Liver (tissue), 9 donors: ENCODE results near the gene C1orf50. TPM values are rescaled to one million over a fixed set of nuclear protein-coding genes. Genes with fewer than 3 reads are reported as not detected.

Experiments
- DNase-seq: peaks from one replicate; pipeline ENCODE4 v3.0.0-alpha.2; 2017; ENCODE audit warnings: low spot score
- H3K27ac ChIP-seq, 2 donors: one replicate each; pipeline ENCODE4 v1.7.0; 2013; ENCODE audit warnings: inconsistent platforms in 2 of 2, low read length in 2 of 2, control low read depth in 1 of 2, low read depth in 1 of 2, mild to moderate bottlenecking in 1 of 2
- H3K27me3 ChIP-seq, 4 donors: one replicate each; pipeline versions ENCODE4 v1.6.1 to v1.7.0; 2013; ENCODE audit warnings: low read length in 3 of 4, inconsistent platforms in 1 of 4, mild to moderate bottlenecking in 1 of 4, moderate library complexity in 1 of 4; ENCODE audit not compliant: control insufficient read depth in 4 of 4, insufficient read depth in 4 of 4
- H3K36me3 ChIP-seq, 4 donors: one replicate each; pipeline versions ENCODE4 v1.6.1 to v1.7.0; 2013; ENCODE audit warnings: low read length in 3 of 4, mild to moderate bottlenecking in 3 of 4, low read depth in 1 of 4, moderate library complexity in 1 of 4; ENCODE audit not compliant: control insufficient read depth in 4 of 4, insufficient read depth in 3 of 4
- H3K4me1 ChIP-seq, 4 donors: one replicate each; pipeline versions ENCODE4 v1.6.1 to v1.7.0; 2013; ENCODE audit warnings: low read length in 3 of 4, mild to moderate bottlenecking in 3 of 4, moderate library complexity in 1 of 4; ENCODE audit not compliant: control insufficient read depth in 4 of 4, insufficient read depth in 4 of 4
- H3K4me3 ChIP-seq, 3 donors: one replicate each; pipeline versions ENCODE4 v1.6.1 to v1.7.0; 2013; ENCODE audit warnings: low read length in 3 of 3, control low read depth in 1 of 3, low read depth in 1 of 3, mild to moderate bottlenecking in 1 of 3
- H3K9ac ChIP-seq, 2 donors: one replicate each; pipeline ENCODE4 v1.7.0; 2013; ENCODE audit warnings: low read length in 2 of 2, mild to moderate bottlenecking in 2 of 2, moderate library complexity in 2 of 2, control low read depth in 1 of 2, low read depth in 1 of 2
- H3K9me3 ChIP-seq, 4 donors: one replicate each; pipeline versions ENCODE4 v1.6.1 to v1.7.0; 2013; ENCODE audit warnings: low read length in 3 of 4; ENCODE audit not compliant: control insufficient read depth in 4 of 4
- CTCF ChIP-seq: fragments of 150-350 bp; IDR thresholded peaks from 2 replicates; pipeline ENCODE4 v1.5.1; 2017; ENCODE audit warnings: improper control_type of control experiment, low read depth, low read length; ENCODE audit not compliant: missing input control
- EGR1 ChIP-seq, 2 donors: IDR thresholded peaks; 2 replicates each; pipeline ENCODE4 v1.6.1; 2016 to 2018; ENCODE audit warnings: antibody characterized with exemption in 2 of 2, low read depth in 2 of 2
- GABPA ChIP-seq, 2 donors: IDR thresholded peaks in 1 of 2; conservative IDR thresholded peaks in 1 of 2; 2 replicates each; pipeline ENCODE4 v1.6.1; 2016; ENCODE audit warnings: antibody characterized with exemption in 2 of 2, mild to moderate bottlenecking in 1 of 2, moderate library complexity in 1 of 2
- HNF4A ChIP-seq, 2 donors: conservative IDR thresholded peaks; 2 replicates each; pipeline ENCODE4 v1.6.1; 2016; ENCODE audit warnings: antibody characterized with exemption in 2 of 2, mild to moderate bottlenecking in 2 of 2
- HNF4G ChIP-seq: IDR thresholded peaks from 2 replicates; pipeline ENCODE4 v1.6.1; 2016; ENCODE audit warnings: antibody characterized with exemption
- NR2F2 ChIP-seq: IDR thresholded peaks from 2 replicates; pipeline ENCODE4 v1.6.1; 2016; ENCODE audit warnings: antibody characterized with exemption
- RAD21 ChIP-seq, 2 donors: IDR thresholded peaks; 2 replicates each; pipeline ENCODE4 v1.6.1; 2016; ENCODE audit warnings: antibody characterized with exemption in 2 of 2, mild to moderate bottlenecking in 2 of 2
- RXRA ChIP-seq, 2 donors: IDR thresholded peaks; 2 replicates each; pipeline ENCODE4 v1.6.1; 2017 to 2018; ENCODE audit warnings: antibody characterized with exemption in 2 of 2, mild to moderate bottlenecking in 1 of 2
- SP1 ChIP-seq: IDR thresholded peaks from 2 replicates; pipeline ENCODE4 v1.6.1; 2018; ENCODE audit warnings: antibody characterized with exemption, mild to moderate bottlenecking
- TAF1 ChIP-seq: conservative IDR thresholded peaks from 2 replicates; pipeline ENCODE4 v1.6.1; 2016; ENCODE audit warnings: antibody characterized with exemption, mild to moderate bottlenecking
- YY1 ChIP-seq: IDR thresholded peaks from 2 replicates; pipeline ENCODE4 v1.6.1; 2016; ENCODE audit warnings: antibody characterized with exemption, mild to moderate bottlenecking
- WGBS: extraction: QIAGEN DNeasy Blood & Tissue Kit; methylation state at CpG from one replicate; pipeline ENCODE4 v1.1.7; 2013; 5-methylcytosine and 5-hydroxymethylcytosine counted together
- polyA plus RNA-seq, 2 donors: library from polyadenylated mRNA; stranded (reverse) in 1 of 2; unstranded in 1 of 2; fragments of 200-250 nt in 1 of 2; fragments of >200 nt in 1 of 2; fragmentation: Nextera tagmentation in 1 of 2; extraction: Ambion mirVana in 1 of 2; gene quantifications; one replicate each; pipeline versions ENCODE4 v1.2.1 to v1.2.3, GENCODE V29; 2013 to 2015
- total RNA-seq, 2 donors: library from RNA; depleted of rRNA; stranded (reverse); fragments of >200 nt; gene quantifications; one replicate each; pipeline ENCODE4 v1.2.3, GENCODE V29; 2014
- TF ChIP-seq, protein P1 (sequence below): IDR thresholded peaks from 2 replicates; pipeline ENCODE4 v1.6.1; 2016; ENCODE audit warnings: antibody characterized with exemption
- donor health status: healthy.
- donor health status: healthy.
- donor health status: healthy.
- donor health status: healthy.
- donor health status: healthy.

Gene C1orf50
- total and polyA plus RNA-seq, 4 donors, result 2.6 to 5.8 (median 3.5) TPM

DNA sequence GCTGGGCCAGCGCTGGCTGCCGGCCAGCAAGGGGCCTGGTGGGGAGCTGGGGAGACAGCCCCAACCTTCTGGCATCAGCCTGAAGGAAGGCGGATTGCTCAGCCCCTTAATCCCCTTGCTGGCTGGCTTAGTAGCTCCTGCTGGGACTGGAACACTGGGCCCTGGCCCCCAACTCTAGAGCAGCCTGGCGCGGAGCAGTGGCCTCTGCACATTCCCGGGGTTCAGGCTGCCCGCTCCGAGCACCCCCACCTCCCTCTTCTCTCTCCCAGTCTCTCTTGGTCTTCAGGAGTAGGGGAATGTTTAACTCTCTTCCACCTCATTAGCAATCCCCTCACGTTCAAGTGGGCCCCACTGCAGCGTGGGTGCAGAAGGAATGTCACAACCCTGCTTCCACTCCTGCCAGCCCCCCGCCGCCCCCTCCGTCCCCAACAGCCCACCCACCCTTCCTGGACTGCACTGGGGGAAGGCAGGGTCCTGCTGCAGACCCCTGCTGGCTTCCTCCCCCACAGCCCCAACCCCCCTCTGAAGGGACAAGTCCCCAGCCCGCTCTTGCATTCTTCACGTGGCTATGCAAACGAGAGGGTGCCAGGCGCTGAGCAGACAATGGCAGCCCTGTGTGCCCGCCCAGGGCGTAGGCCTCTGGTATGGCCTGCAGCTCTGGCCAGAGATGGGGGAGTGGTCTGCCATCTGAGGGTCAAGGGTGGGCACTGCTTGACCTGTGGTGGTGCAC, 26.0 kb upstream of the C1orf50 start:
- no peak overlapping the region for H3K27ac ChIP-seq
- H3K4me3 ChIP-seq, result no peak overlapping the region
- H3K27me3 ChIP-seq, result no peaks in the 10 kb centered on the region
- 90% methylated on average over 19 of the region's 19 CpGs for WGBS
- H3K9me3 ChIP-seq, result no peaks in the 10 kb centered on the region
- H3K9ac ChIP-seq, result no peak overlapping the region
- H3K4me1 ChIP-seq, result peaks cover 2 to 7% (median 5%) of the 10 kb centered on the region in 4 donors
- DNase-seq, result no peak
- TF ChIP-seq TAF1 (no peak), EGR1 (IDR thresholded peaks at IDR 0.05; ENCODE audit: low read depth in 2 of 2) (no peak), SP1 (no peak), CTCF (no peak), NR2F2 (no peak), YY1 (no peak), HNF4G (no peak), RAD21 (IDR thresholded peaks at IDR 0.05) (no peak)
- peaks cover under 1 to 6% (median 4%) of the 10 kb centered on the region in 4 donors for H3K36me3 ChIP-seq

GRCh38 chr1:42741706-42742105, 25.3 kb upstream of the C1orf50 start:
- no peak overlapping the region for H3K4me3 ChIP-seq
- H3K36me3 ChIP-seq, result peaks cover 1 to 13% (median 6%) of the 10 kb centered on the region in 4 donors
- H3K9me3 ChIP-seq, result no peaks in the 10 kb centered on the region
- TF ChIP-seq GABPA (IDR thresholded peaks at IDR 0.05 in 1 of 2, conservative IDR thresholded peaks at IDR 0.05 in 1 of 2), result no peak
- no peak overlapping the region for H3K27ac ChIP-seq
- 94% methylated on average over 4 of the region's 4 CpGs for WGBS
- DNase-seq, result no peak
- no peaks in the 10 kb centered on the region for H3K27me3 ChIP-seq
- H3K4me1 ChIP-seq, result peaks cover 2 to 7% (median 5%) of the 10 kb centered on the region in 4 donors
- no peak overlapping the region for H3K9ac ChIP-seq

DNA sequence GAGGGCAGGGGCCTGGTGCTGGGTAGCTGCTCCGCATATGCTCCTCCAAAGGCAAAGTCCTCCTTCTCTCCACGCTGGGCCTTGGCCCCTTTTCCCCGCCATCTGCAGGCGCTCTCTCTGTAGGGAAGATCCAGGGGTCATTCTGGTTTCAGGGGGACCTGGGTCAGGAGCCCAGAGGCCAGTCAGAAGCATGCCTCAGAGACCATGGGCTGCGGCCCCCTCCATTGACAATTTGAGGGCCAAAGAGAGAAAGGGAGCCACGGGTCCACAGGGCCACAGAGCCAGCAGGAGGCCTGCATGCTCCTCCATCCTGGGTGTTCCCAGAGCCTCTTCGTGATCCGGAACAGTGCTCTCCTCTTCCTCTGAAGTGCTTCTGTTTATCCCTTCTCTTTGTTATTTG, 24.9 kb upstream of the C1orf50 start:
- Histone ChIP-seq H3K36me3 (peaks cover 1 to 16% (median 7%) of the 10 kb centered on the region in 4 donors), H3K4me1 (peaks cover 2 to 7% (median 5%) of the 10 kb centered on the region in 4 donors), H3K27me3 (no peaks in the 10 kb centered on the region), H3K9ac (no peak overlapping the region), H3K4me3 (no peak overlapping the region), H3K9me3 (no peaks in the 10 kb centered on the region), H3K27ac (no peak overlapping the region)
- DNase-seq, result no peak
- WGBS, result 96% methylated on average over 8 of the region's 8 CpGs
- TF ChIP-seq HNF4G, result no peak
- TF ChIP-seq HNF4A (conservative IDR thresholded peaks at IDR 0.05), result no peak
- no peak for TF ChIP-seq YY1
- TF ChIP-seq NR2F2, result no peak
- TF ChIP-seq EGR1 (IDR thresholded peaks at IDR 0.05; ENCODE audit: low read depth in 2 of 2), result no peak
- no peak for TF ChIP-seq RXRA (IDR thresholded peaks at IDR 0.05)
- TF ChIP-seq, protein P1, sequence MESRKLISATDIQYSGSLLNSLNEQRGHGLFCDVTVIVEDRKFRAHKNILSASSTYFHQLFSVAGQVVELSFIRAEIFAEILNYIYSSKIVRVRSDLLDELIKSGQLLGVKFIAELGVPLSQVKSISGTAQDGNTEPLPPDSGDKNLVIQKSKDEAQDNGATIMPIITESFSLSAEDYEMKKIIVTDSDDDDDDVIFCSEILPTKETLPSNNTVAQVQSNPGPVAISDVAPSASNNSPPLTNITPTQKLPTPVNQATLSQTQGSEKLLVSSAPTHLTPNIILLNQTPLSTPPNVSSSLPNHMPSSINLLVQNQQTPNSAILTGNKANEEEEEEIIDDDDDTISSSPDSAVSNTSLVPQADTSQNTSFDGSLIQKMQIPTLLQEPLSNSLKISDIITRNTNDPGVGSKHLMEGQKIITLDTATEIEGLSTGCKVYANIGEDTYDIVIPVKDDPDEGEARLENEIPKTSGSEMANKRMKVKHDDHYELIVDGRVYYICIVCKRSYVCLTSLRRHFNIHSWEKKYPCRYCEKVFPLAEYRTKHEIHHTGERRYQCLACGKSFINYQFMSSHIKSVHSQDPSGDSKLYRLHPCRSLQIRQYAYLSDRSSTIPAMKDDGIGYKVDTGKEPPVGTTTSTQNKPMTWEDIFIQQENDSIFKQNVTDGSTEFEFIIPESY, result no peak
